Adrenal gland (tissue), 5 donors: ENCODE results near the gene LRRN2.

Experiments
- CTCF ChIP-seq, 6 experiments: fragments of 450-650 bp in 4 of 6; fragments of 200-600 bp in 2 of 6; sonication (generic) in 1 of 6; IDR thresholded peaks; 1 replicate in 5 of 6; 2 replicates in 1 of 6; pipeline versions ENCODE4 v1.5.1 to v1.8.0; 2016 to 2021; ENCODE audit warnings: antibody characterized with exemption in 6 of 6, mild to moderate bottlenecking in 2 of 6, moderate library complexity in 1 of 6
- POLR2A ChIP-seq, 2 donors: fragments of 450-650 bp; IDR thresholded peaks; one replicate each; pipeline ENCODE4 v1.6.1; 2017; ENCODE audit warnings: antibody characterized with exemption in 2 of 2, mild to moderate bottlenecking in 2 of 2, moderate library complexity in 1 of 2
- donor health status: DM: no; HTN: no; CAD: no.

GRCh38 chr1:204728045-204728444 is 42.5 kb upstream of the LRRN2 start:
- no peak for TF ChIP-seq CTCF (IDR thresholded peaks at IDR 0.05)
- no peak for TF ChIP-seq POLR2A (IDR thresholded peaks at IDR 0.05)
